ENCODE measurements around the gene ELP2. TPM values are rescaled to one million over a fixed set of nuclear protein-coding genes. Genes with fewer than 3 reads are reported as not detected.

The ELP2 gene
- total RNA-seq, 1 donor from 2014 or later, result 89.9 TPM

GRCh38 chr18:36099311-36099710 lies 30.4 kb upstream of the ELP2 start:
- no peak for DNase-seq (ENCODE audit: extremely low spot score, unreplicated experiment)
- Mint-ChIP-seq H3K9me3 (ENCODE audit: unreplicated experiment) (no peaks in the 10 kb centered on the region), H3K36me3 (ENCODE audit: unreplicated experiment) (peaks cover 4% of the 10 kb centered on the region), H3K4me3 (ENCODE audit: unreplicated experiment) (no peak overlapping the region), H3K27me3 (ENCODE audit: unreplicated experiment) (peaks cover 33% of the 10 kb centered on the region), H3K4me1 (ENCODE audit: unreplicated experiment) (no peaks in the 10 kb centered on the region), H3K27ac (ENCODE audit: unreplicated experiment) (no peak overlapping the region)
- TF ChIP-seq CTCF (IDR thresholded peaks at IDR 0.05), result no peak

- Mint-ChIP-seq H3K36me3 (ENCODE audit: unreplicated experiment) (peaks cover 4% of the 10 kb centered on the region), H3K9me3 (ENCODE audit: unreplicated experiment) (no peaks in the 10 kb centered on the region), H3K4me3 (ENCODE audit: unreplicated experiment) (no peak overlapping the region), H3K27me3 (ENCODE audit: unreplicated experiment) (peaks cover 23% of the 10 kb centered on the region), H3K4me1 (ENCODE audit: unreplicated experiment) (no peaks in the 10 kb centered on the region), H3K27ac (ENCODE audit: unreplicated experiment) (no peak overlapping the region)
- no peak for DNase-seq (ENCODE audit: extremely low spot score, unreplicated experiment)
- TF ChIP-seq CTCF (IDR thresholded peaks at IDR 0.05), result no peak
These were observed 27.8 kb upstream of the ELP2 start for GRCh38 chr18:36101943-36102342.

GRCh38 chr18:36104749-36105148 lies 24.9 kb upstream of the ELP2 start:
- TF ChIP-seq CTCF (IDR thresholded peaks at IDR 0.05), result no peak
- H3K4me3 Mint-ChIP-seq (ENCODE audit: unreplicated experiment), result no peak overlapping the region
- no peak for DNase-seq (ENCODE audit: extremely low spot score, unreplicated experiment)
- no peaks in the 10 kb centered on the region for H3K4me1 Mint-ChIP-seq (ENCODE audit: unreplicated experiment)
- H3K27ac Mint-ChIP-seq (ENCODE audit: unreplicated experiment), result no peak overlapping the region
- H3K27me3 Mint-ChIP-seq (ENCODE audit: unreplicated experiment), result peaks cover 5% of the 10 kb centered on the region
- peaks cover 20% of the 10 kb centered on the region for H3K36me3 Mint-ChIP-seq (ENCODE audit: unreplicated experiment)
- H3K9me3 Mint-ChIP-seq (ENCODE audit: unreplicated experiment), result no peaks in the 10 kb centered on the region

- no peaks in the 10 kb centered on the region for H3K27me3 Mint-ChIP-seq (ENCODE audit: unreplicated experiment)
- DNase-seq (ENCODE audit: extremely low spot score, unreplicated experiment), result no peak
- H3K36me3 Mint-ChIP-seq (ENCODE audit: unreplicated experiment), result peaks cover 36% of the 10 kb centered on the region
- H3K4me3 Mint-ChIP-seq (ENCODE audit: unreplicated experiment), result no peak overlapping the region
- H3K27ac Mint-ChIP-seq (ENCODE audit: unreplicated experiment), result no peak overlapping the region
- H3K9me3 Mint-ChIP-seq (ENCODE audit: unreplicated experiment), result no peaks in the 10 kb centered on the region
- no peaks in the 10 kb centered on the region for H3K4me1 Mint-ChIP-seq (ENCODE audit: unreplicated experiment)
- TF ChIP-seq CTCF (IDR thresholded peaks at IDR 0.05), result no peak
These were observed 22.2 kb upstream of the ELP2 start for GRCh38 chr18:36107477-36107876.

- H3K4me1 Mint-ChIP-seq (ENCODE audit: unreplicated experiment), result no peaks in the 10 kb centered on the region
- no peak overlapping the region for H3K27ac Mint-ChIP-seq (ENCODE audit: unreplicated experiment)
- H3K9me3 Mint-ChIP-seq (ENCODE audit: unreplicated experiment), result no peaks in the 10 kb centered on the region
- peaks cover 36% of the 10 kb centered on the region for H3K36me3 Mint-ChIP-seq (ENCODE audit: unreplicated experiment)
- DNase-seq (ENCODE audit: extremely low spot score, unreplicated experiment), result no peak
- no peaks in the 10 kb centered on the region for H3K27me3 Mint-ChIP-seq (ENCODE audit: unreplicated experiment)
- no peak overlapping the region for H3K4me3 Mint-ChIP-seq (ENCODE audit: unreplicated experiment)
- no peak for TF ChIP-seq CTCF (IDR thresholded peaks at IDR 0.05)
These were observed 21.5 kb upstream of the ELP2 start for GRCh38 chr18:36108196-36108595.
